ENCODE measurements around the gene PPP1R8. TPM values are rescaled to one million over a fixed set of nuclear protein-coding genes. Genes with fewer than 3 reads are reported as not detected.
"Not testable (repeated sequence)": the region's sequence is repeated elsewhere in the genome, so short reads cannot be mapped to it uniquely, and the experiment has no call there.

Gene PPP1R8
- polyA plus RNA-seq (2014; cell fraction: cytosol; rRNA removed), result 70.2 and 74.1 TPM in 2 replicates
- 40.1 and 48.2 TPM in 2 replicates for polyA plus RNA-seq (2014; cell fraction: nucleus; rRNA removed)

GRCh38 chr1:27830621-27831440, at the start of gene PPP1R8:
Gene PPP1R8 (plus strand): TSS chr1:27830782. CDS start chr1:27830836, 54 bp downstream.
- peak; percentile 95 for DNase-seq (ENCODE audit: low spot score)

DNA sequence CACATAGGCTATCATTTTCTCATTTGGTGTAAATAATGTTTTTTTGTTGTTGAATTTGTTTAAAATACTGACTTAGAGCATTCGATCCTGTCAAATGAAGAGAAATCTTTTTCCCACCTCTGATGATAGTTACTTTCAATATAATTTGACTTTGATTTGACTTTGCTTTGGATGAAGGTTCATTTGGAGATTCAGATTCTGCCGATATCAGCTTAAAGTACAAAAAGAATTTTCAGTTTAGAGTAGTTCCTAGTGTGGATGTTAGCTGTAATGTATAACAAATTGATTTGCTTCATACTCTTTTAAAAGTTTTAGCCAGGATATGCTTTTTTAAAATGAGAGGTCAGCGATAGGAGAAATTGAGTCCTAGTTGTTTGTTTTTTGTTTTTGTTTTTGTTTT, 47.6 kb upstream of the PPP1R8 start:
- DNase-seq (ENCODE audit: low spot score), result no peak

GRCh38 chr1:27784700-27785099, 45.9 kb upstream of the PPP1R8 start:
- no peak for DNase-seq (ENCODE audit: low spot score)

DNA sequence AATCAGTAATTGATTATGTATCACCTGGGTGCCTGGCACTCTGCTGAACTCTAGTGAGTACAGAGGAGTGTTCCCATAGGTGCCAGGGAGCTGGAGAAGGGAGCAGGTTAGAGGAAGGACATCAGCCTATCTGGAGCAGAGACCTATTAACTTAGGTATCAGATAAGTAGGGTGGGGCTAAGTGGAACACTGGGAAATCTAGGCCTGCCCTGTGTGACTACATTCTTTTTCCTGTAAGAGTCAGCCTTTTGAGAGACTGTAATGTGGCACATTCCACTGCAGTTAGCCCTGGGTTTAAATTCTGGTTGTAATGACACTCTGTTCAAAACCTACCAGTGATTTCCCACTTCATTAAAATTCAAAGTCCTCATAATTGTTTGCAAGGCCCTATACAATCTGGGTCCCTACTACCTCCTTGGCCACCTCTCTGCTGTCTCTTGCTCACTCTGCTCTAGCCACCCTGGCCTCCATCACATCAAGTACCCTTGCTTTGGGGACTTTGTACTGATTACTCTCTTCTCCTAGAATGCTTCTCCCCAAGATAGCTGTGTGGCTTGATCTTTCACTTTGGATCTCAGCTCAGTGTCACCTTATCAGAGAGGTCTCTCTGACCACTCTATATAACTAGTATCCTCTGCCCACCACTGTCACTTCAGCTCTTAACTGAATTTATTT, 44.7 kb upstream of the PPP1R8 start:
- DNase-seq (ENCODE audit: low spot score), result no peak

- DNase-seq (ENCODE audit: low spot score), result no peak
Observed at GRCh38 chr1:27787895-27788294, 42.7 kb upstream of the PPP1R8 start.

- DNase-seq (ENCODE audit: low spot score), result no peak
Observed at GRCh38 chr1:27789540-27790041, 41.0 kb upstream of the PPP1R8 start.

DNA sequence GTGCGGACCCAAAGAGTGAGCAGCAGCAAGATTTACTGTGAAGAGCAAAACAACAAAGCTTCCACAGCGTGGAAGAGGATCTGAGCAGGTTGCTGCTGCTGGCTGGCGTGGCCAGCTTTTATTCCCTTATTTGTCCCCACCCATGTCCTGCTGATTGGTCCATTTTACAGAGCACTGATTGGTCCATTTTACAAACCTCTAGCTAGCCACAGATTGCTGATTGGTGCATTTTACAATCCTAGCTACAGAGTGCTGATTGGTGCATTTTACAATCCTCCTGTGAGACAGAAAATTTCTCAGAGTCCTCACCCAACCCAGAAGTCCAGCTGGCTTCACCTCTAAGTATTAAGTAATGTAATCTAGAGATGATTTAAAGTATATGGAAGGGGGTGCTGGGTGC, 40.3 kb upstream of the PPP1R8 start:
- DNase-seq (ENCODE audit: low spot score), result not testable (repeated sequence)

- no peak for DNase-seq (ENCODE audit: low spot score)
Observed at GRCh38 chr1:27795601-27796000, 35.0 kb upstream of the PPP1R8 start.

DNA sequence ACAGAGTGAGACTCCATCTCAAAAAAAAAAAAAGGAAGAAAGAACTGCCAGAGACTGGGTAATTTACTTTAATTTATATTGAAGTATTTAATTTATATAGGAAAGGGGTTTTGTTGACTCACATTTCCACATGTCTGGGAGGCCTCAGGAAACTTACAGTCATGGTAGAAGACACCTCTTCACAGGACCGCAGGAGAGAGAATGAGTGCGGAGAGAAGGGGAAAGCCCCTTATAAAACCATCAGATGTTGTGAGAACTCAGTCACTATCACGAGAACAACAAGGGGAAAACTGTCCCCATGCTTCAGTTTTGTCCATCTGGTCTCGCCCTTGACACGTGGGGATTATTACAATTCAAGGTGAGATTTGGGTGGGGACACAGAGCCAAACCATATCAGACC, 25.8 kb upstream of the PPP1R8 start:
- DNase-seq (ENCODE audit: low spot score), result no peak

DNA sequence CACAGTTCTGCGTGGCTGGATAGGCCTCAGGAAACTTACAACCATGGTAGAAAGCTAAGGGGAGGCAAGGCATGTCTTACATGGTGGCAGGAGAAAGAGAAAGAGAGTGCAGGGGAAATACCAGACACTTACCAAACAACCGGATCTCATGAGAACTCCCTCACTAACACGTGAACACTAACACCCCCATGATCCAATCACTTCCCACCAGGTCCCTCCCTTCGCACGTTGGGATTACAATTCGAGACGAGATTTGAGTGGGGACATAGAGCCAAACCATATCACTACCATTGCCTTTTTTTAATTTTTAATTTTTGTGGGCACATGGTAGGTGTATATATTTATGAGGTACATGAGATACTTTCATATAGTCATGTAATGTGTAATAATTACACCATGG, 23.8 kb upstream of the PPP1R8 start:
- no peak for DNase-seq (ENCODE audit: low spot score)

- DNase-seq (ENCODE audit: low spot score), result no peak
Observed at GRCh38 chr1:27807385-27807784, 23.2 kb upstream of the PPP1R8 start.

DNA sequence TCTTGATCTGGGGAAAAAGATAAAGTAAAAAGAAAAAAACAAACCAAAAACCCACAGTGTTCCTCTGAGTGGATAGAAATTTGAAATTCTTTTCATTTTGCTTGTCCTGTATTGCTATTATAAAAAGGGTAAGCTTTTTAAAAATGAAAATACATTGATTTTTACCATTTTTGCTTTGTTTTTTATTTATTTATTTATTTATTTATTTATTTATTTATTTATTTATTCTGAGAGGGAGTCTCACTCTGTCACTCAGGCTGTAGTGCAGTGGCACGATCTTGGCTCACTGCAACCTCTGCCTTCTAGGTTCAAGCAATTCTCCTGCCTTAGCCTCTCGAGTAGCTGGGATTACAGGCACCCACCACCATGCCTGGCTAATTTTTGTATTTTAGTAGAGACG, 22.5 kb upstream of the PPP1R8 start:
- DNase-seq (ENCODE audit: low spot score), result not testable (repeated sequence)

DNA sequence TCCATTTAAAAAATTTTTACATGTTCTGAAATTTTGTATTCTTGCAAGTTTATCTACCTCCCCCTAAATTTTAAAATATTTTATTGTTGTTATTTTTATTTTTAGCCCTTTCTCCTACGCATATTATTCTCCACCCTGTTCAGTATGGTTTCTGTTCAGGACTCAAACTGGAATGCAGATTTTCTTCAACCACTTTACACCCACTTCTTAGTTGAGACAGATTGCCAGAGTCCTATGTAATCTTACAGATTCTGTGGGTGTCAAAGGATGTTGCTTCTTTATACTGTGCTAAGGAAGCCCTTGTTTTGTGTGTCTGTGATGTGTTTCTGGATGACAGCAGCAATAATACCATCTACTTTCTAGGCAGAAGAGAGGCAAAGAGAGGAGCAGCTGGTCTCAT, 20.7 kb upstream of the PPP1R8 start:
- peak; percentile 30 for DNase-seq (ENCODE audit: low spot score)

GRCh38 chr1:27811741-27812500, 18.7 kb upstream of the PPP1R8 start:
- peak; percentile 96 for DNase-seq (ENCODE audit: low spot score)

- DNase-seq (ENCODE audit: low spot score), result no peak
Observed at GRCh38 chr1:27816921-27817630, 13.5 kb upstream of the PPP1R8 start.

GRCh38 chr1:27821761-27822315, 8.7 kb upstream of the PPP1R8 start:
- DNase-seq (ENCODE audit: low spot score), result no peak

GRCh38 chr1:27823784-27824183, 6.8 kb upstream of the PPP1R8 start:
- no peak for DNase-seq (ENCODE audit: low spot score)

- no peak for DNase-seq (ENCODE audit: low spot score)
Observed at GRCh38 chr1:27824411-27824810, 6.2 kb upstream of the PPP1R8 start.

- not testable (repeated sequence) for DNase-seq (ENCODE audit: low spot score)
Observed at GRCh38 chr1:27829339-27829960, 1.1 kb upstream of the PPP1R8 start.
